GM19468 (cell line): Measurements from ENCODE around the gene BANP.
"Not testable (repeated sequence)": the region's sequence is repeated elsewhere in the genome, so short reads cannot be mapped to it uniquely, and the experiment has no call there.

Source experiments
- ATAC-seq: cut with Tn5 transposase; IDR thresholded peaks from one replicate; pipeline ENCODE4 v1.9.1; 2021; ENCODE audit warnings: mild to moderate bottlenecking, moderate library complexity, moderate number of reproducible peaks; ENCODE audit not compliant: unreplicated experiment; ENCODE audit errors: extremely low read depth

BANP gene

GRCh38 chr16:87926246-87927194 lies 24.7 kb upstream of the BANP start:
- ATAC-seq: no peak

- no peak for ATAC-seq
Observed at GRCh38 chr16:87927195-87927562, 24.1 kb upstream of the BANP start.

GRCh38 chr16:87929986-87930385 lies 21.2 kb upstream of the BANP start:
- ATAC-seq: no peak

- ATAC-seq: no peak
Observed at GRCh38 chr16:87930456-87930855, 20.8 kb upstream of the BANP start.

- no peak for ATAC-seq
Observed at GRCh38 chr16:87931504-87931903, 19.7 kb upstream of the BANP start.

- ATAC-seq: not testable (repeated sequence)
Observed at GRCh38 chr16:87932475-87933139, 18.6 kb upstream of the BANP start.

- ATAC-seq: no peak
Observed at GRCh38 chr16:87933140-87933495, 18.1 kb upstream of the BANP start.

GRCh38 chr16:87934752-87935425 lies 16.3 kb upstream of the BANP start:
- ATAC-seq: not testable (repeated sequence)

GRCh38 chr16:87936016-87936374 lies 15.2 kb upstream of the BANP start:
- not testable (repeated sequence) for ATAC-seq

- no peak for ATAC-seq
Observed at GRCh38 chr16:87936375-87937230, 14.6 kb upstream of the BANP start, which contains the start of gene CA5A. TSS of gene CA5A (minus strand) at chr16:87936529. CDS start at chr16:87936450, 79 bp downstream.

- ATAC-seq: not testable (repeated sequence)
Observed at GRCh38 chr16:87937231-87937542, 14.0 kb upstream of the BANP start.

GRCh38 chr16:87938412-87938949 lies 12.8 kb upstream of the BANP start:
- ATAC-seq: no peak

- no peak for ATAC-seq
Observed at GRCh38 chr16:87939562-87940423, 11.4 kb upstream of the BANP start.

GRCh38 chr16:87942680-87943079 lies 8.6 kb upstream of the BANP start:
- no peak for ATAC-seq

- ATAC-seq: no peak
Observed at GRCh38 chr16:87945351-87946042, 5.7 kb upstream of the BANP start.

- no peak for ATAC-seq
Observed at GRCh38 chr16:87946596-87947347, 4.5 kb upstream of the BANP start.

GRCh38 chr16:87947356-87948118 lies 3.7 kb upstream of the BANP start:
- ATAC-seq: no peak
